Panc1 (cell line): ENCODE results near the gene CYP2R1. TPM values are rescaled to one million over a fixed set of nuclear protein-coding genes. Genes with fewer than 3 reads are reported as not detected.

Experiments
- ATAC-seq: fragments of 200-7000 bp; cut with Tn5 transposase; 2 replicates; pipeline ENCODE4 v1.9.1; 2020; ENCODE audit warnings: mild to moderate bottlenecking, moderate library complexity
- BruUV-seq: library from RNA; stranded (reverse); fragments of 400-500 nt; replicated peaks from 2 replicates; lab custom pipeline; 2021; lab: Mats Ljungman, UMichigan
- CTCF ChIA-PET: fragments of 300-600 bp; sonication (Branson Sonifier 250); formaldehyde crosslinking; loops from one replicate; lab custom pipeline; 2022; ENCODE audit warnings: antibody characterized with exemption; lab: Charles Lee
- POLR2A ChIA-PET: fragments of 300-600 bp; sonication (Branson Sonifier 250); formaldehyde crosslinking; loops from one replicate; lab custom pipeline; 2022; ENCODE audit warnings: antibody characterized with exemption; lab: Charles Lee
- DNase-seq: peaks from one replicate; pipeline ENCODE4 v3.0.0-alpha.2; 2010; ENCODE audit warnings: low read depth, low spot score
- H3K27ac ChIP-seq: 2 replicates; pipeline ENCODE4 v1.5.1; 2011; ENCODE audit warnings: mild to moderate bottlenecking, low read length, inconsistent platforms
- H3K27me3 ChIP-seq: fragments of 200-500 bp; sonication (Bioruptor generic); 2 replicates; pipeline ENCODE4 v1.6.0; 2014; ENCODE audit warnings: low read length, inconsistent platforms; ENCODE audit not compliant: control insufficient read depth, insufficient read depth
- H3K36me3 ChIP-seq: fragments of 200-500 bp; sonication (Bioruptor generic); 2 replicates; pipeline ENCODE4 v1.5.1; 2014; ENCODE audit warnings: inconsistent platforms, mild to moderate bottlenecking, low read length, moderate library complexity; ENCODE audit not compliant: control insufficient read depth, insufficient read depth
- H3K4me1 ChIP-seq: 2 replicates; pipeline ENCODE4 v1.5.1; 2011; ENCODE audit warnings: inconsistent platforms, mild to moderate bottlenecking, low read length, moderate library complexity; ENCODE audit not compliant: control insufficient read depth, insufficient read depth
- H3K4me3 ChIP-seq, 2 experiments: 2 replicates each; pipeline ENCODE4 v1.5.1; 2011 to 2012; ENCODE audit warnings: low read depth in 2 of 2, low read length in 2 of 2, mild to moderate bottlenecking in 2 of 2, inconsistent platforms in 1 of 2, moderate library complexity in 1 of 2
- H3K9me3 ChIP-seq: fragments of 200-500 bp; sonication (Bioruptor generic); 2 replicates; pipeline ENCODE4 v1.5.1; 2014; ENCODE audit warnings: low read depth, mild to moderate bottlenecking, inconsistent platforms, low read length, moderate library complexity; ENCODE audit not compliant: control insufficient read depth, insufficient read depth
- POLR2AphosphoS5 ChIP-seq: IDR thresholded peaks from 2 replicates; pipeline ENCODE4 v1.6.1; 2012; ENCODE audit warnings: mild to moderate bottlenecking, low read depth, low read length, moderate library complexity
- SIN3A ChIP-seq: IDR thresholded peaks from 2 replicates; pipeline ENCODE4 v1.6.1; 2012; ENCODE audit warnings: low read depth, mild to moderate bottlenecking, low read length, moderate library complexity, borderline replicate concordance; ENCODE audit not compliant: insufficient read depth
- TCF7L2 ChIP-seq: IDR thresholded peaks from 2 replicates; pipeline ENCODE4 v1.6.1; 2011; ENCODE audit warnings: mild to moderate bottlenecking, low read depth, low read length, inconsistent platforms
- in situ Hi-C: cut with HindIII; loops from 2 replicates; pipeline ENCODE4 v1.10.0; 2016; ENCODE audit warnings: low sequenced_read_pairs, low pct_unique_long_range_greater_than_20kb
- intact Hi-C: fragments of 100-400 bp; cut with micrococcal nuclease; formaldehyde crosslinking; loops from one replicate; pipeline ENCODE4 v1.10.0; 2022; ENCODE audit not compliant: unreplicated experiment
- total RNA-seq: library from RNA; stranded (reverse); gene quantifications from one replicate; pipeline ENCODE4 v1.2.1, GENCODE V29; 2021; ENCODE audit not compliant: unreplicated experiment
- TF ChIP-seq, protein P1 (sequence below), 2 experiments: IDR thresholded peaks; 2 replicates each; pipeline ENCODE4 v1.6.1; 2011 to 2012; ENCODE audit warnings: low read depth in 2 of 2, control low read depth in 1 of 2, low read length in 1 of 2, mild to moderate bottlenecking in 1 of 2, moderate library complexity in 1 of 2; ENCODE audit not compliant: insufficient read depth in 1 of 2
- TF ChIP-seq, protein P2 (sequence below): fragments of 450-650 bp; IDR thresholded peaks from 2 replicates; pipeline ENCODE4 v1.5.1; 2017; ENCODE audit warnings: mild to moderate bottlenecking

Gene CYP2R1
- total RNA-seq, 1 experiment from 2014 or later, result 11.2 TPM

DNA sequence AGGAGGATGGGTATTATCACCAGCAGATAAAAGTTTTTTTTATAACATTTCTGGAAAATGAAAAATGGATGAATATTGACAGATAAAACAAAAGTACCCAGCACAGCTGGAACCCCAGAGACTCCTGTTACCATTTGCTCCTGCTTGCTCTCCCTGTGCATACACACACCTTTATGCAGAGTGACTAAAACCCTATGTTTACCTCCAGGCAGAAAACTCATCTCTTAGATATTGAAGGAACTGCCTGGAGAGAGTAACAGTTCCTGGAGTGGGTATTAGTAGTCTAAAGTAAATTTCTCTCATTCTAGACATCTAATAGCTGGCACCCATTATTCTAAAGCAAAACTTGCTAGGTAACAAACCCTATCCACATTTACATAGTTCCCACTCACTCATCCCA lies 38.0 kb downstream of the CYP2R1 start:
- Histone ChIP-seq H3K4me3 (no peak overlapping the region), H3K4me1 (no peaks in the 10 kb centered on the region), H3K27ac (no peak overlapping the region), H3K9me3 (no peaks in the 10 kb centered on the region), H3K36me3 (no peaks in the 10 kb centered on the region), H3K27me3 (no peaks in the 10 kb centered on the region)
- TF ChIP-seq SIN3A (no peak), TCF7L2 (no peak), POLR2AphosphoS5 (no peak)
- TF ChIP-seq, protein P1, sequence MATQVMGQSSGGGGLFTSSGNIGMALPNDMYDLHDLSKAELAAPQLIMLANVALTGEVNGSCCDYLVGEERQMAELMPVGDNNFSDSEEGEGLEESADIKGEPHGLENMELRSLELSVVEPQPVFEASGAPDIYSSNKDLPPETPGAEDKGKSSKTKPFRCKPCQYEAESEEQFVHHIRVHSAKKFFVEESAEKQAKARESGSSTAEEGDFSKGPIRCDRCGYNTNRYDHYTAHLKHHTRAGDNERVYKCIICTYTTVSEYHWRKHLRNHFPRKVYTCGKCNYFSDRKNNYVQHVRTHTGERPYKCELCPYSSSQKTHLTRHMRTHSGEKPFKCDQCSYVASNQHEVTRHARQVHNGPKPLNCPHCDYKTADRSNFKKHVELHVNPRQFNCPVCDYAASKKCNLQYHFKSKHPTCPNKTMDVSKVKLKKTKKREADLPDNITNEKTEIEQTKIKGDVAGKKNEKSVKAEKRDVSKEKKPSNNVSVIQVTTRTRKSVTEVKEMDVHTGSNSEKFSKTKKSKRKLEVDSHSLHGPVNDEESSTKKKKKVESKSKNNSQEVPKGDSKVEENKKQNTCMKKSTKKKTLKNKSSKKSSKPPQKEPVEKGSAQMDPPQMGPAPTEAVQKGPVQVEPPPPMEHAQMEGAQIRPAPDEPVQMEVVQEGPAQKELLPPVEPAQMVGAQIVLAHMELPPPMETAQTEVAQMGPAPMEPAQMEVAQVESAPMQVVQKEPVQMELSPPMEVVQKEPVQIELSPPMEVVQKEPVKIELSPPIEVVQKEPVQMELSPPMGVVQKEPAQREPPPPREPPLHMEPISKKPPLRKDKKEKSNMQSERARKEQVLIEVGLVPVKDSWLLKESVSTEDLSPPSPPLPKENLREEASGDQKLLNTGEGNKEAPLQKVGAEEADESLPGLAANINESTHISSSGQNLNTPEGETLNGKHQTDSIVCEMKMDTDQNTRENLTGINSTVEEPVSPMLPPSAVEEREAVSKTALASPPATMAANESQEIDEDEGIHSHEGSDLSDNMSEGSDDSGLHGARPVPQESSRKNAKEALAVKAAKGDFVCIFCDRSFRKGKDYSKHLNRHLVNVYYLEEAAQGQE (IDR thresholded peaks at IDR 0.05; ENCODE audit: insufficient read depth in 1 of 2, low read depth in 2 of 2, low read length in 1 of 2), result no peak
- TF ChIP-seq, protein P2, sequence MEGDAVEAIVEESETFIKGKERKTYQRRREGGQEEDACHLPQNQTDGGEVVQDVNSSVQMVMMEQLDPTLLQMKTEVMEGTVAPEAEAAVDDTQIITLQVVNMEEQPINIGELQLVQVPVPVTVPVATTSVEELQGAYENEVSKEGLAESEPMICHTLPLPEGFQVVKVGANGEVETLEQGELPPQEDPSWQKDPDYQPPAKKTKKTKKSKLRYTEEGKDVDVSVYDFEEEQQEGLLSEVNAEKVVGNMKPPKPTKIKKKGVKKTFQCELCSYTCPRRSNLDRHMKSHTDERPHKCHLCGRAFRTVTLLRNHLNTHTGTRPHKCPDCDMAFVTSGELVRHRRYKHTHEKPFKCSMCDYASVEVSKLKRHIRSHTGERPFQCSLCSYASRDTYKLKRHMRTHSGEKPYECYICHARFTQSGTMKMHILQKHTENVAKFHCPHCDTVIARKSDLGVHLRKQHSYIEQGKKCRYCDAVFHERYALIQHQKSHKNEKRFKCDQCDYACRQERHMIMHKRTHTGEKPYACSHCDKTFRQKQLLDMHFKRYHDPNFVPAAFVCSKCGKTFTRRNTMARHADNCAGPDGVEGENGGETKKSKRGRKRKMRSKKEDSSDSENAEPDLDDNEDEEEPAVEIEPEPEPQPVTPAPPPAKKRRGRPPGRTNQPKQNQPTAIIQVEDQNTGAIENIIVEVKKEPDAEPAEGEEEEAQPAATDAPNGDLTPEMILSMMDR, result no peak
- in situ Hi-C loops (no loop called here), intact Hi-C loops (no loop called here)
- DNase-seq (no peak), ATAC-seq (no peak)
- CTCF ChIA-PET, result no interaction called here
- BruUV-seq, result no TSS peak
- POLR2A ChIA-PET, result no interaction called here

DNA sequence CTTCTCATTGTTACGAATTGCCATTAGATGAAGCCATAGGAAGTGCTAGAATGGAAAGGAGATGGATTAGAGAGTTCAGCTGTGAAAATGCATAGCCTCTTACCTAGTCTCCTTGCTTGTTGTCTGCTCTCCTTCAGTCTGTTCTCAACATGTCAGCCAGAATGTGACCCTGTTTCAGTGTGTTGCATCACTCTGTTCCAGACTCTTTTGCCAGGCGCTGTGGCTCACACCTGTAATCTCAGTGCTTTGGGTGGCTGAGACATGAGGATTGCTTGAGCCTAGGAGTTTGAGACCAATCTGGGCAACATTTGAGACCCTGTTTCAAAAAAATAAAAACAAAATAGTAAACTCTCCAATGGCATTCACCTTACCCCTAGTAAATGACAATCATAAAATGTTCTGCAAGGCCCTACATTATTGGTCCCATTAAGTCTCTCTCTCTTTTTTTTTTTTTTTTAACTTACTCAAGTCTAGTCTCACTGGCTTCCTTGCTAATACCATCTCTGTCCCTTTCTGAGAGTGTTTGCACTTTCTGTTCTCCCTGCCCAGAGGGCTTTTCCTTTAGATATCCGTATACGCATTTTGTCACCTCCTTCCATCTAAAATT lies 39.4 kb downstream of the CYP2R1 start:
- in situ Hi-C loops (no loop called here), intact Hi-C loops (no loop called here)
- no peak for DNase-seq
- CTCF ChIA-PET, result no interaction called here
- peak overlapping the region; percentile 55; the same call in 1 of the 2 replicates for H3K27ac ChIP-seq
- H3K4me1 ChIP-seq, result no peaks in the 10 kb centered on the region
- H3K9me3 ChIP-seq, result no peaks in the 10 kb centered on the region
- H3K36me3 ChIP-seq, result no peaks in the 10 kb centered on the region
- POLR2A ChIA-PET, result no interaction called here
- no TSS peak for BruUV-seq
- H3K4me3 ChIP-seq, result no peak overlapping the region
- TF ChIP-seq SIN3A, result no peak
- no peak for TF ChIP-seq POLR2AphosphoS5
- no peak for TF ChIP-seq TCF7L2
- no peak for ATAC-seq
- H3K27me3 ChIP-seq, result no peaks in the 10 kb centered on the region

DNA sequence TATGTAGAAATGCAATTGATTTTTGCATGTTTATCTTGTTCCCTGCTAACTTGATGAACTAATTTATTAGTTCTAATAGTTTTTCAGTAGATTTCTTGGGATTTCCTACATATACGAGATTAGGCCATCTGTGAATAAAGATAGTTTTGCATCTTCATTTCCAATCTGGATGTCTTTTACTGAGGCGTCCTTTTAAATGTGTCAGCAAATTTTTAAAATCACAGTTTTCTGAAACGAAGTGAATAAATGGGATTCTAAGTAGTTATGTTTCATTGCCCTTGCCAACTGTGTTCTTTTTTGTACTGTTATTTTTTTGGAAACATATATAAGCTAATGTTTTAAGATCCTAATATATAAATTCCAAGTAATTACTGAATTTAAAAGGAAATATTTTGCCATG lies 50.0 kb downstream of the CYP2R1 start:
- TF ChIP-seq, protein P1 (IDR thresholded peaks at IDR 0.05; ENCODE audit: insufficient read depth in 1 of 2, low read depth in 2 of 2, low read length in 1 of 2), result no peak
- no peak for TF ChIP-seq SIN3A
- BruUV-seq, result no TSS peak
- POLR2A ChIA-PET, result interaction anchor here (0.7 kb wide), 2 partner anchors 15 to 49 kb away, joined by 3 to 4 read pairs; no protein-coding TSS in a partner anchor
- no peaks in the 10 kb centered on the region for H3K27me3 ChIP-seq
- in situ Hi-C loops (no loop called here), intact Hi-C loops (no loop called here)
- H3K9me3 ChIP-seq, result no peaks in the 10 kb centered on the region
- no peak for DNase-seq
- no peak overlapping the region for H3K4me3 ChIP-seq
- CTCF ChIA-PET, result no interaction called here
- no peaks in the 10 kb centered on the region for H3K4me1 ChIP-seq
- no peak overlapping the region for H3K27ac ChIP-seq
- H3K36me3 ChIP-seq, result no peaks in the 10 kb centered on the region; the same call in 1 of the 2 replicates
- ATAC-seq, result no peak
